GM18508 (cell line): ENCODE measurements around the gene IQSEC2.

Source experiments
- ATAC-seq: cut with Tn5 transposase; IDR thresholded peaks from one replicate; pipeline ENCODE4 v1.9.1; 2021; ENCODE audit warnings: moderate number of reproducible peaks; ENCODE audit not compliant: insufficient read depth, unreplicated experiment

The IQSEC2 gene

GRCh38 chrX:53281321-53281822 lies at the start of gene IQSEC2:
TSS of gene IQSEC2 (minus strand) at chrX:53281584.
- ATAC-seq, result no peak

GRCh38 chrX:53330331-53330730 lies 48.9 kb upstream of the IQSEC2 start:
- ATAC-seq, result no peak

- ATAC-seq, result no peak
These were observed 43.4 kb upstream of the IQSEC2 start for GRCh38 chrX:53324803-53325202.

- ATAC-seq, result no peak
These were observed 42.7 kb upstream of the IQSEC2 start for GRCh38 chrX:53324085-53324484.

- no peak for ATAC-seq
These were observed 41.8 kb upstream of the IQSEC2 start for GRCh38 chrX:53323196-53323595.

- no peak for ATAC-seq
These were observed 40.6 kb upstream of the IQSEC2 start for GRCh38 chrX:53321943-53322497.

- ATAC-seq, result no peak
These were observed 40.0 kb upstream of the IQSEC2 start for GRCh38 chrX:53321230-53321942.

- ATAC-seq, result no peak
These were observed 39.3 kb upstream of the IQSEC2 start for GRCh38 chrX:53320543-53321229.

- ATAC-seq, result no peak
These were observed 38.5 kb upstream of the IQSEC2 start for GRCh38 chrX:53319614-53320542.

- no peak for ATAC-seq
These were observed 37.5 kb upstream of the IQSEC2 start for GRCh38 chrX:53318766-53319353.

GRCh38 chrX:53317365-53318069 lies 36.1 kb upstream of the IQSEC2 start:
- ATAC-seq, result no peak

- ATAC-seq, result no peak
These were observed 35.5 kb upstream of the IQSEC2 start for GRCh38 chrX:53316860-53317237.

GRCh38 chrX:53316111-53316859 lies 34.9 kb upstream of the IQSEC2 start:
- no peak for ATAC-seq

GRCh38 chrX:53313728-53314105 lies 32.3 kb upstream of the IQSEC2 start:
- no peak for ATAC-seq

- no peak for ATAC-seq
These were observed 31.8 kb upstream of the IQSEC2 start for GRCh38 chrX:53312946-53313727.

- ATAC-seq, result no peak
These were observed 28.5 kb upstream of the IQSEC2 start for GRCh38 chrX:53309837-53310236.

GRCh38 chrX:53308836-53309235 lies 27.5 kb upstream of the IQSEC2 start:
- no peak for ATAC-seq
